ENCODE measurements around the gene CCDC121. TPM values are rescaled to one million over a fixed set of nuclear protein-coding genes. Genes with fewer than 3 reads are reported as not detected.

CCDC121 gene, protein sequence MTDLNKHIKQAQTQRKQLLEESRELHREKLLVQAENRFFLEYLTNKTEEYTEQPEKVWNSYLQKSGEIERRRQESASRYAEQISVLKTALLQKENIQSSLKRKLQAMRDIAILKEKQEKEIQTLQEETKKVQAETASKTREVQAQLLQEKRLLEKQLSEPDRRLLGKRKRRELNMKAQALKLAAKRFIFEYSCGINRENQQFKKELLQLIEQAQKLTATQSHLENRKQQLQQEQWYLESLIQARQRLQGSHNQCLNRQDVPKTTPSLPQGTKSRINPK
- 3.9 and 4.6 TPM in 2 replicates for polyA plus RNA-seq (2014; cell fraction: cytosol; rRNA removed)
- polyA plus RNA-seq (2014; cell fraction: nucleus; rRNA removed), result 3.8 and 4.4 TPM in 2 replicates

DNA sequence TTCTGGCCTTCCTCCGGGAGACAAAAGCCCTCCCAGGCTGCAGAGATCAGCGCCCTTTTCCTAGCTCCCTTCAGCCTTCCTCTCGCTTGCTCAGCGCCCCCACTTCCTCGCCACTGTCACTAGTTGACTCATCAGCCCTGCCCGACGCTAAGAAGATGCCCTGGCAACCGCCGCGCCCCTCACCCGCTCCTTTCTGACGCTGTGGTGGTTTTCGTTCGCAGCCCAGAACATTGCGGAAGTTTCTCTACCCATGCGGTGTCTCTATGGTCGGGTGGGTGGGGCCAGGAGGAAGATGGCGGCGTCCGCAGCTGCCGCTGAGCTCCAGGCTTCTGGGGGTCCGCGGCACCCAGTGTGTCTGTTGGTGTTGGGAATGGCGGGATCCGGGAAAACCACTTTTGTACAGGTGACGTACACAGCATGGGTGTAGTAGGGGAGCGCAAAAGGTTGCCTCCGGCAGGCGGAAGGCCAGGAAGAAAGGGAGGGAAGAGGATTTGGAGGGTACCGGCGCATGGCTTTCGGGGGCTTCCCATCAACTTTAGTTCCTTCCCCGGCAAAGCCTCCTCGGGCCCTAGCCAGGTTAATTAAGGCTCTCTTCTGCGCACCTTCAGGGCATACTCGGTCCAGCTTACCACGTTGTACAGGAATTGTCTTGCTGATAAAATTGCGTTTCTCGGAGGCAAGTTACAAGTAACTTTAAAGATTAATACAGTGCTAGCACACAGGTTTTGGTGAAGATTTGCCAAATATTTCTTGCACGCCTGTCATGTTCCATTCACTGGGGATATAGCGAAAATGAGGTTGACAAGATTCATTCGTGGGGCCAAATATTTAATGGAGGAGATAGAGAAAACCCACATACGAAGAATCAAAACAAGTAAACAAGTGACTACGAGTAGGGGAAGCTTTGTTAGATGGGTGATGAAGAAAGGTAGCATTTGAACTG is at the start of gene CCDC121, which contains the start of gene GPN1:
Gene CCDC121 (minus strand): TSS at position 246 of the 943 bp plus-strand sequence. CDS start 1,213 bp downstream, outside the sequence.
Gene GPN1 (plus strand): TSS at position 284 of the 943 bp plus-strand sequence. CDS start 9 bp downstream, at position 293.
- peak; percentile 69 for DNase-seq (ENCODE audit: low spot score)

DNA sequence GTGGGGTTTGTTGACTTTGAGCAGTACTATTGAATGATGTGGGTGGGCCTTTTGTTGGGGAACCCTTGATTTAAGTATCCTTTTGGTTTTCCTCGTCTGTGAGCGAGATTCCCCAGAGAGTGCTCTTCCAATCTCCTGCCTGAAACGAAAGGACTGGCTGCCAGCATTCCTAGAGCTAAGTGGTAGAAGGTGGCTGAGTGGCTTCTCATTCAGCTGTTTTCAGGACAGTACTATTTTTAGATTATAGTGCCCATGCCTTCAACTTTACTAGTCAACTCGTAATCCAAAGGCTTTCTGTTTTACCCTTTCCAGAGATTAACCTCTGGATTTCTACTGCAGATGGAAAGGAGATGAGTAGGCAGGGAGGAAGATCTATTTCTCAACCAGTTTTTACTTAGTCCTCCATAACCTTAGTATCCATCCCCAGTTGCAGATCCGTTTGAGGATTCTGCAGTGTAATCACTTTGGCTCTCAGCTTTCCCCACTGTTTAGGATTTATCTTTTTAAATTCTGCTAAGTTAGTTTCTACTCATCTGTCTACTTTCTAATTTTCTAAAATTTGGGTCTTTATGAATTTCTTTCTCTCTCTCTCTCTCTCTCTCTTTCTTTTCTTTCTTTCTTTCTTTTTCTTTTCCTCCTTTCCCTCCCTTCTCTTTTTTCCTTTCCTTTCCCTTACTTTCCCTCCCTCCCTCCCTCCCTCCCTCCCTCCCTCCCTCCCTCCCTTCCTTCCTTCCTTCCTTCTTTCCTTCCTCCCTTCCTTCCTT is 44.1 kb upstream of the CCDC121 start:
- no peak for DNase-seq (ENCODE audit: low spot score)

DNA sequence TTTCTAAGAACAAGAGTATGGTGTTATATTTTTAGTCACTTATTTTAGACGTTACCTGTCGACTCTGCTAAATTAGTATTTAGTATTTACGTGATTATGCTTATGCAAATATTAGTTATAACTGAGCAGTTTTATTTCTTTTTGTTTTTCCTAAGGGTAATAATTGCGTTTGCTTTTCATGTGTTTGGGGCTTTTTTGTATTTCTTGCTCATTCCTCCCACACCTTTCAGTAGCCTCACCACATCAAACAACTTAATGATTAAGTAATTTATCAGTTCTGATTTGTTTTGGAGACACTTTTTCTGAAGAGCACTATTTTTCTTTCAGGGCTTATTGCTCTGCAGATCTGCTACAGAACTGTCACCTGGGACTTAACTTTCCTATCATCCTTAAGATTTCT is 42.4 kb upstream of the CCDC121 start:
- DNase-seq (ENCODE audit: low spot score), result no peak

DNA sequence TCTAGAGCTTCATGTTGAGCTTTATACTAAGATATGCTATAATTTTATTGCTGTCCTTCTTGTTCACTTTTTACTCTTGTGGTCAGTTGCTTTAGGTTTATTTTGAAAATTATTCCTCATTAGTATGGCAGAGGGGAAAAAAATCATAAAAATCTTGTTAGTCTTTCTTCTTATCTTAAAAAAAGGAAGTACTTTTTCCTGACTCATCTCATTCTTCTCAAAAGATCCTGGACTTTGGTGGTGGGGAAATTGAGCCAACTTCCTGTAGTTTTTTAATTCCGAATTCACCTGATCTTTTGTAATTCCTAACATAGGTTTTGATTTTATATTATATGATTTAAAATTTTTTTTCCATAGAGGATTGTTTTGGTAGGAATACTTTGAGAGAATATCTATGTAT is 38.6 kb upstream of the CCDC121 start:
- no peak for DNase-seq (ENCODE audit: low spot score)

- no peak for DNase-seq (ENCODE audit: low spot score)
Measured at GRCh38 chr2:27664622-27665363, 36.0 kb upstream of the CCDC121 start.

DNA sequence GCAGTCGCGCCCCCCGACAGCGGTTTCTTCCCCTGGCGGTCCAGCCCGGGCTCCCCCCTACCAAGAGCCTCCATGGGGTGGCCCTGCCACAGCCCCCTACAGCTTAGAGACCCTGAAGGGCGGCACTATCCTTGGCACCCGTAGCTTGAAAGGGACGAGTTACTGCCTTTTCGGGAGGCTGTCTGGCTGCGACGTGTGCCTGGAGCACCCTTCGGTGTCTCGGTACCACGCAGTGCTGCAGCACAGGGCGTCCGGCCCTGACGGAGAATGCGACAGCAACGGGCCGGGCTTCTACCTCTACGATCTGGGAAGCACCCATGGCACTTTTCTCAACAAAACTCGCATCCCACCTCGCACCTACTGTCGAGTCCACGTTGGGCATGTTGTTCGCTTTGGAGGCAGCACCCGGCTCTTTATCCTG is 35.4 kb upstream of the CCDC121 start:
- DNase-seq (ENCODE audit: low spot score), result no peak

- DNase-seq (ENCODE audit: low spot score), result peak; percentile 86
Measured at GRCh38 chr2:27663285-27664153, 34.7 kb upstream of the CCDC121 start, which contains the start of the genes SLC4A1AP and SUPT7L. TSS of gene SLC4A1AP (plus strand) at chr2:27663889. CDS start at chr2:27663915, 26 bp downstream. TSS of gene SUPT7L (minus strand) at chr2:27663614. CDS start at chr2:27662192, 1,422 bp downstream.

DNA sequence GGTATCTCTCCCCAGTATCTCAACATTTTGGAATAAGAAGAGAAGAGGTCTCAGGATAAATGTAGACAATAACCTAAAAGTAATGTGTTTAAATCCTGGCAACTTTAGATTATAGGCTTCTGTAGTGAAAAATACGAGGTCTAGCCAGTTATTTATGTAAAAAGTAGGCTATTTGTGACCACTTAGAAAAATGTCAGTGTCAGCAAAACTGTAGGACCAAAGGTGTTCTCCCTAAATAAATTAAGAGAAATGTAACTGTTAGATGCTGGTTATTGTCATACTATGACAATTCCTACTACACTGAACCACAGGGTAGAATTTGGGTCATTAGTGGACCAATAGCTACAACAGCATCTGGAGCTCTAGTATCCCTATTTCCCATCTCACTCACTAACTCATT is 32.6 kb upstream of the CCDC121 start:
- no peak for DNase-seq (ENCODE audit: low spot score)

GRCh38 chr2:27655155-27655951 is 26.5 kb upstream of the CCDC121 start:
- DNase-seq (ENCODE audit: low spot score), result no peak

DNA sequence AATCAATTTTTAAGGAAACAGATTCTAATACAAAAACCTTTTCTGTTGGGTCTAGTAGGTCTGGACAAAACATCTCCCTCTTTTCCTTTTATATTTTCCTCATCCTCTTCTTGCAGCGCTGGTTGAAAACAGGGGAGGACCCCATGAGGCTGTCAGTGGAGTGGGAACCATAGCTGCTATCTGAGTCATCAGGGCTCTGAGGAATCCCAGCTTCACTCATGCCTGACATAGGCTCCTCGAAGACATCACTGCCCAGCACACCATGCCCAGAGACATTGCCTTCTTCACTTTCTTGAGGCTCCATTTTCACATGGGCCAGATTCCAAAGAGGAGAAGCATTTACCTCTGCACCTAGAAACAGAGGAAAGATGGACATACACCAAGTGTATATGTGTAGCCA is 24.6 kb upstream of the CCDC121 start:
- DNase-seq (ENCODE audit: low spot score), result no peak

GRCh38 chr2:27652790-27653189 is 24.0 kb upstream of the CCDC121 start:
- DNase-seq (ENCODE audit: low spot score), result no peak

DNA sequence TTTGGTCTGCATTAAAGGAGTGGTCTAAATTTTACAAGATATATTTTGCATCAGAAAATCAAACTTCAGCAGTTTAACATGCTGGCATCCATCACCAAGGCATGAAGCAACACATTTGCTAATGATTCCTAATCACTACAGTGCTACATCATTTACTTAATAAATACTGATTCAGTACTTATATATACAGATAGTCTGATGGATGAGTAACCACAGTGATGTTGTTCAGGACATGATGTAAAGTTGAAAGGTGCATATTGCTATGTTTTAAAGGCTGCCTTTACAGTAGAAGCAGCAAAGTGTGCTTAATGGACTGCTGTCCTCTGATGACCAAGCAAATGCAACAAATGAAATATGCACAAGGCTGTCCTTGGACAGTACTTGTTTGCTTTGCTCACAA is 23.5 kb upstream of the CCDC121 start:
- no peak for DNase-seq (ENCODE audit: low spot score)

- DNase-seq (ENCODE audit: low spot score), result no peak
Measured at GRCh38 chr2:27651056-27651455, 22.2 kb upstream of the CCDC121 start.

DNA sequence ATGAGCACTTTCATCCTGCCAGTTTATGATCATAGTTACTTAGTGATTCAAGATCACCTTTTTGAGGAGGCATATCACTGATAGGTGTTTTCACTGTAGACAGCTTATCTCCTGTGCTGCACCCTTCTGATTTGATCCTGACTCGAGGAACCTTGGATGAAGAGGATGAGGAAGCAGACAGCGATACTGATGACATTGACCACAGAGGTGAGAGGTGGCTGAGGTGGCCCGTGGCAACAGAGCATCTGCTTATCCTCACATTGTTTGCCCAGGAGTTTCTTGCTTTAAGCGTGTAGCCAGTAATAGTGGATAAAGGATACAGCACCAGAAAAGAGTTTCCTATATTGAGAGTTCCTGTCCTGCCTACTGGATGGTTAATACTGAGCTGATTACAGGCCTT is 18.9 kb upstream of the CCDC121 start:
- no peak for DNase-seq (ENCODE audit: low spot score)

- DNase-seq (ENCODE audit: low spot score), result no peak
Measured at GRCh38 chr2:27647289-27647688, 18.5 kb upstream of the CCDC121 start.

- DNase-seq (ENCODE audit: low spot score), result no peak
Measured at GRCh38 chr2:27645197-27645596, 16.4 kb upstream of the CCDC121 start.

GRCh38 chr2:27640722-27641245 is 12.0 kb upstream of the CCDC121 start:
- DNase-seq (ENCODE audit: low spot score), result no peak

DNA sequence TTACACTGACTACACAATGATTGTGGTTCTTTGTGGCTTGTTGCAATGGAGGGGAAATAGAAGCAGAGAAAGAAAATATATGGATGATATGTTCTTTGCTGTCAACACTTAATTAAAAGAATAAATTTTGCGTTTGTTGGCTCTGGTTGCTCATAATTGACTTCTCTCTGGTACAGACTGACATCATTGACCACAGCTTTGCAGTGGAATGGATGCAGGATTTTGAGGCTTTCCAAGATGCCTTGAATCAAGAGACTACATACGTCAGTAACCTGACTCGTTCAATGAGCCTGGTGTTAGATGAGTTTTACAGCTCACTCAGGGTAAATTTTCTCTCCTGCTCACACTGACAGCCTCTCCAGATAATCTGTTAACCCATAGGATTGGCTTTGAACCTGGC is 9.9 kb upstream of the CCDC121 start:
- DNase-seq (ENCODE audit: low spot score), result no peak
